GM18505 (cell line): ENCODE measurements around the gene ASPRV1.
"Not testable (repeated sequence)": the region's sequence is repeated elsewhere in the genome, so short reads cannot be mapped to it uniquely, and the experiment has no call there.

Experiments used
- ATAC-seq: cut with Tn5 transposase; IDR thresholded peaks from one replicate; pipeline ENCODE4 v1.9.1; 2021; ENCODE audit not compliant: unreplicated experiment
- POLR2A ChIP-seq: IDR thresholded peaks from 4 replicates; pipeline ENCODE4 v1.6.1; 2011; ENCODE audit warnings: borderline replicate concordance; ENCODE audit not compliant: insufficient read depth, insufficient read length; ENCODE audit errors: extremely low read depth

ASPRV1 gene

GRCh38 chr2:69961496-69961895 is at the start of gene ASPRV1:
TSS of gene ASPRV1 (minus strand) at chr2:69961631. CDS start at chr2:69961436, 195 bp downstream.
- TF ChIP-seq POLR2A, result no peak
- no peak for ATAC-seq

DNA sequence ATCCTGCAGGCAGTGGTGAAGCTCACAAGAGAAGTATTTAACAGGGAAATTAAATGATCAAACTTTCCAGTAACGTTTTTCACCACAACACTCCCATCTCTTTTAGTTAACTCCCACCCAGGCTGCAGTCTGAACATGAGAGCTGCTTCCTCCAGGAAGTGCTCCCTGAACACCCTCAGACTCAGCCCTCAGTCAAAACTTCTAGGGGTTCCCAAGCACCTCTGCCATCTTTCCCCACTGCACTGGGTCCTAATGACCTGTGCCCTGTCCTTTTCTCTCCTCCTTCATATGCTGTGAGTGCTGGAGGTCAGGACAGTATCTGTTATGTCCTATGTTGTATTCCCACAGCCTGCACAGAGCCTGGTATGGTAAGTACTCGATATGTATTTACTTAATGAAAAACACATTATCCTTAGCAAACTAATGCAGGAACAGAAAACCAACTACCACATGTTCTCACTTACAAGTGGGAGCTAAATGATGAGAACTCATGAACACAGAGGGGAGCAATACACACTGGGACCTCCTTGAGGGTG is 49.2 kb upstream of the ASPRV1 start:
- TF ChIP-seq POLR2A, result no peak

GRCh38 chr2:70009762-70010575 is 48.5 kb upstream of the ASPRV1 start:
- ATAC-seq, result no peak
- TF ChIP-seq POLR2A, result no peak

More for the DNA sequence above, 49.2 kb upstream of the ASPRV1 start:
- ATAC-seq, result no peak

DNA sequence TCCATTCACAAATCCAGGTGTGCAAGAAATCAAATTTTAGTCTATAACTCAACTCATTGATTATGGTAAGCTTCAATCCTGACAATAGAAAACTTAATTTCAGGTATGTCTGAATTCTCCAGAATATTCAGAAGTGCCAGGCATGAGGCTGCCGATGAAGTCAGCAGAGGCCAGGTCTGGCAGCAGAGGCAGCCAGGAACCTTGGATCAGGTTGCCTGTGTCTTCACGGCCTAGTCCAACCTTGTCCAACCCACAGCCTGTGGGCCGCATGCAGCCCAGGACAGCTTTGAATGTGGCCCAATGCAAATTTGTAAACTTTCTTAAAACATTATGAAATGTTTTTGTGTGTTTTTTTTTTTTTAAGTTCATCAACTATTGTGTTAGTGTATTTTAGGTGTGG is 46.9 kb upstream of the ASPRV1 start:
- ATAC-seq, result no peak
- no peak for TF ChIP-seq POLR2A

DNA sequence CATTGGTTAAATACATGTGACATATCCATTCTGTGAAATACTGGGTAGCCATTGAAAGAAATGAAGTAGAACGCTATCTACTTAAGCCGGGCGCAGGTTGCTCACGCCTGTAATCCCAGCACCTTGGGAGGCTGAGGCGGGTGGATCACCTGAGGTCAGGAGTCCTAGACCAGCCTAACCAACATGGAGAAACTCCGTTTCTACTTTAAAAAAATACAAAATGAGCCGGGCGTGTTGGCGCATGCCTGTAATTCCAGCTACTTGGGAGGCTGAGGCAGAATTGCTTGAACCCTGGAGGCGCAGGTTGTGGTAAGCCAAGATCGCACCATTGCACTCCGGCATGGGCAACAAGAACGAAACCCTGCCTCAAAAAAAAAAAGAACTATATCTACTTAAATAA is 45.7 kb upstream of the ASPRV1 start:
- no peak for TF ChIP-seq POLR2A
- ATAC-seq, result no peak

DNA sequence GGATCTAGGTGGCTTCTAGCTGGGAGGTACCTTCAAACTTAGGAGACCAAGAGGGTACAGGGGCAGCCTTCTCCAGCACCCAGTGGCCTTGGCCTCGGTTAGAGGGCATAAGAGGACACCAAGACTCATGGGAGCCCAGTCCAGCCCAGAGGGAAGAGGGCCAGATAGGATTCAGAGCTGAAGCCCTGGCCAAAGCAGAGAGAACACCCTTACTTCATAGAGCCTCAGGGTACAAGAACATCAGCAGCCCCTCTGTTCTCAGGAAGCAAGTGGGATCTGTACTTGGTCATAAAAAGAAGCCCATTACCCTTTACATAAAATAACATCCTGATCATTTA is 45.0 kb upstream of the ASPRV1 start:
- no peak for TF ChIP-seq POLR2A
- no peak for ATAC-seq

DNA sequence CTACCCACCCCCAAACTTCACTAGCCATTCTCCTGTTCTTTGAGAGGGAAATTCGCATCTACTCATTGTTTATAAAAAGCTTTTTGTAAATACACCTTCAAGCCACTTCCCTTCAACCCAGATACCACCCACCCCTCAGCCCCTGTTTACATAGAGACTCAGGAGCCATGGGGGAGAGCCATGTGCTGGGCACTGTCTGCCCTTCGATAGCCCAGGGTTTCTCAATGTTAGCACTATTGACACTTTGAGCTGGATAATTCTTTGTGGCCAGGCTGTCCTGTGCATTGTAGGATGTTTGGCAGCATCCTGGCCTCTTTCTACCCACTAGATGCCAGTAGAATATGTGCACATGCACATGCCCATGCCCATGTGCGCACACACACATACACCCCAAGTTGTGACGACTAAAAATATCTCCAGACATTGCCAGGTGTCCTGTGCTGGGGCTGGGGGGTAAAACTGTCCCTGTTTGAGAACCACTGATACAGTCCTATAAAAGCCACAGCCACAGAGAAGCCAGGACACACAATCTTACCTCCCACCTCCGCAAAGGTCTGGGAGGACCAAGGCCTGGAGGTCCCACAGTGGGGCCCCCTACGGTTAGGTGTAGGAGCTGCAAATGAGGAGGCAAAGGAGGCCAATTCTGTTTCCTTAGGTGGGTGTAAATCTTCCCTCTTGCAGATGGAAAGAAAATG is 44.5 kb upstream of the ASPRV1 start:
- TF ChIP-seq POLR2A, result no peak
- no peak for ATAC-seq

DNA sequence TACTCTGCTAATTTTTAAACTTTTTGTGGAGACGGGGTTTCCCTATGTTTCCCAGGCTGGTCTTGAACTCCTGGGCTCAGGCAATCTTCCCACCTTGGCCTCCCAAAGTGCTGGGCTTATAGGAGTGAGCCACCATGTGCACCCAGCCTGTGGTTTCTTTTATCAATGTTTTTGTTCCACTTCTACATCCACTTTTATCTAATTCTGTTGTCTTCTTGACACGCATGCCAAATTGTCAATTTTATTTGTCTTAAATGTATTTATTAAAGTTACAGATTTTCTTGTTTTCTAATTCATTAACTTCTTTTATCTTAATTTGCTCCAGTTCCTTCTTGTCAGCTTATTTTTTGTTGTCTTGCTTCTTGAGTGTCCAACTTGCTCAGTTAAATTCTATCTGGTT is 43.8 kb upstream of the ASPRV1 start:
- TF ChIP-seq POLR2A, result no peak
- no peak for ATAC-seq

DNA sequence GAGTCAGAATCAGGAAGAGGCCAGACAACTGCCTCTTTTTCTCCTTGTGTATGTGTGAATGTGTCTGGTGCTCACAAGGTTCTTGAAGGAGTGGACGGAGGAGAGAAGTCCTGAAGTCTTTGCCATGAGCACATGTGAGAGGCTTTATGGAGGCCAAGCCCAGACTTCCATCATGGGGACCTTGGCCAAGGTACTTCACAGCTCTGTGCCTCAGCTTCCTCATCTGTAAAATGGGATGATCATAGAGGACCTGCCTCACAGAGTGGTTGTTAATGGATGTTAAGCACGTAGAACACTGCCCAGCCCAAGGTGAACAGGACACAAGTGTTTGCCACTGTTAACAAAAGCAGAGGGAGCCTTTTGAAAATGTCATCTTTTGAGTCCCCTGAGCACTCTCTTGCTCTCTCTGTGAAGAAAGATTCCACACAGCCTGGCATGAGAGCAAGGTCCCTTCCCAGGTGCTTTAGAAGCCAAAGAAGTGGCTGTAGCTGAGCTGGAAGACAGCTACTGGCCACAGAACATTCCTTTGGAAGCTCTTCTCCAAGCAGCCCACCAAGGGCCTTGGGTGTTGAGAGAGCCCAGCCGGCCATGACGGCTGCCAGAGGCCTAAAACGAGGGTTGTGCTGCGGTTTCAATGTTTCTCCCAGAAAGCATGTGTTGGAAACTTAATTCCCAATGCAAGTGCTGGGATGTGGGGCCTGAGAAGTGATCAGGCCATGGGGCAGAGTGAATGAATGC is 41.8 kb upstream of the ASPRV1 start:
- ATAC-seq, result no peak
- TF ChIP-seq POLR2A, result no peak

DNA sequence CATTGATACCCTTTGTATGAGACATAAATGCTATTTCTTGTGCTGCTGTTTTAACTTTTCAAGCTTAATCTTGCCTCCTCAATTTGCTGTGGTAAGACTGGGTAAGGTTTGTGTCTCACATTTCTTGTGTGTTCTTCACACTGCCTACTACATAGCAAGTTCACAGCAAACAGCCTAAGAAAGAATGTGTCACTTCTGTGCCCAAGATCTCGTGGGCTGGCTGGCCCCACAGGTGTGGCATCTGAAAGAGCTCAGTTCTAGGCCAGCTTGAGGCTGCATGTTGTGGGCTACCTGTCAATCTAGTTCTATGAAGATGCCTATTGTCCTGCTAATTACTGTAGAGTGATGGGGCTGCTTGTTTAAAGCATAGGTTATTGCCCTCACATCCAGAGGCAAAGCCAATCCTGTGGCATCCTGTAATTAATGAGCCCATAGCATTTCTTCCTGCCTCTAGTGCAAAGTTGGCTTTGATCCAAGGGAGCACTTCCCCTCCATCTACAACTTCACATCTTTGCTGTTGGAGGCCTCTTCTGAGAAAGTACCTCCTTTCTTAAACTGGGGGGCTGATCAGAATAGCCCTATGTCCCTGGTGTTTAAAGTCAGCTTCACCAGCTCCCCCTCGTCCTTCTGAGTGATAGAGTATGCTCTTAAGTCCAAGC is 40.9 kb upstream of the ASPRV1 start:
- TF ChIP-seq POLR2A, result no peak
- ATAC-seq, result no peak

- not testable (repeated sequence) for ATAC-seq
Measured at GRCh38 chr2:70000529-70000928, 39.1 kb upstream of the ASPRV1 start.

DNA sequence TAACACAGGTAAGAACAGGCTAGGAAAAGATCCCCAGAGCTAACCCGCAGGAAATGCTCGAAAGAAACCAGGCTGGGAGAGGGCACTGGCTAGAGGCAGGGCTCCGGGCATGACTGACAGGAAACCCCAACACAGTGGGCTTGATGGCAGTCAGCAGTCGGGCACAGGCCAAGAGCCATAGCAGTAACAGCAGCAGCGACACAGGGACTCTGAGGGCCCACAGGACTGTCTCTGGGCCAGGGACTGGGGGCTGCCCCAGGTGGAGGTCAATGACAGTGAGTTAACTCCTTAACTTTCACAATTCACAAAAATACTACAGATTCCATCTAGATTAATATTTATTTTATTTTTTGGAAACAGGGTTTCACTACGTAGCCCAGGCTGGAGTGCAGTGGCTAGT is 37.3 kb upstream of the ASPRV1 start:
- ATAC-seq, result no peak
- no peak for TF ChIP-seq POLR2A
